GM12873 (cell line): ENCODE measurements around the gene ATOH7.

Experiments used
- TF ChIP-seq, protein P1 (sequence below): IDR thresholded peaks from 2 replicates; pipeline ENCODE4 v1.5.1; 2012; ENCODE audit warnings: low read depth, mild to moderate bottlenecking, moderate library complexity, low read length, control low read depth; ENCODE audit not compliant: insufficient read depth; ENCODE audit errors: missing control alignments

ATOH7 gene

DNA sequence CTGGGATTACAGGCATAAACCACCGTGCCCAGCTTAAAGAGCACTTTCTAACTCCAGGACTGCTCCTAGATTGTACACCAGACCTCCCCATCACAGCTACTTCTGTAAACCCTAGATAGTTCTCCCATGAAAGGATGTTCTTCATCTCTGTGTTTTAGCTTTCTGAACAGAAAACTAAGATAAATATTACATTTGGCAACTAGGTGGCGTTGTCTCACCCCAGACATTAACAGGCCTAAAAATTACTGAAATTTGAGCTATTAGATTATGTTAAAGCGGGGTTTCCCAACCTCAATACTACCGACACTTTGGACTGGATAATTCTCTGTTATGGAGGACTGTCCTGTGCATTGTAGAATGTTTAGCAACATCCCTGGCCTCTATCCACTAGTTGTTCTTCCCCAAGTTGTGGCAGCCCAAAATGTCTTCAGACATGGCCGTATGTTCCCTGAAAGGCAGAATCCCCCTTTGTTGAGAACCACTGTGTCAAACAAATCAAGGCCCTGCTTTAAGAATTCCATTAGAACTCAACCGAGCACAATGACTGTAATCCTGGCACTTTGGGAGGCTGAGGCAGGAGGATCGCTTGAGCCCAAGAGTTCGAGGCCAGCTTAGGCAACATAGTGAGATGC lies 19.1 kb downstream of the ATOH7 start:
- TF ChIP-seq, protein P1, sequence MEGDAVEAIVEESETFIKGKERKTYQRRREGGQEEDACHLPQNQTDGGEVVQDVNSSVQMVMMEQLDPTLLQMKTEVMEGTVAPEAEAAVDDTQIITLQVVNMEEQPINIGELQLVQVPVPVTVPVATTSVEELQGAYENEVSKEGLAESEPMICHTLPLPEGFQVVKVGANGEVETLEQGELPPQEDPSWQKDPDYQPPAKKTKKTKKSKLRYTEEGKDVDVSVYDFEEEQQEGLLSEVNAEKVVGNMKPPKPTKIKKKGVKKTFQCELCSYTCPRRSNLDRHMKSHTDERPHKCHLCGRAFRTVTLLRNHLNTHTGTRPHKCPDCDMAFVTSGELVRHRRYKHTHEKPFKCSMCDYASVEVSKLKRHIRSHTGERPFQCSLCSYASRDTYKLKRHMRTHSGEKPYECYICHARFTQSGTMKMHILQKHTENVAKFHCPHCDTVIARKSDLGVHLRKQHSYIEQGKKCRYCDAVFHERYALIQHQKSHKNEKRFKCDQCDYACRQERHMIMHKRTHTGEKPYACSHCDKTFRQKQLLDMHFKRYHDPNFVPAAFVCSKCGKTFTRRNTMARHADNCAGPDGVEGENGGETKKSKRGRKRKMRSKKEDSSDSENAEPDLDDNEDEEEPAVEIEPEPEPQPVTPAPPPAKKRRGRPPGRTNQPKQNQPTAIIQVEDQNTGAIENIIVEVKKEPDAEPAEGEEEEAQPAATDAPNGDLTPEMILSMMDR = peak; percentile 57

DNA sequence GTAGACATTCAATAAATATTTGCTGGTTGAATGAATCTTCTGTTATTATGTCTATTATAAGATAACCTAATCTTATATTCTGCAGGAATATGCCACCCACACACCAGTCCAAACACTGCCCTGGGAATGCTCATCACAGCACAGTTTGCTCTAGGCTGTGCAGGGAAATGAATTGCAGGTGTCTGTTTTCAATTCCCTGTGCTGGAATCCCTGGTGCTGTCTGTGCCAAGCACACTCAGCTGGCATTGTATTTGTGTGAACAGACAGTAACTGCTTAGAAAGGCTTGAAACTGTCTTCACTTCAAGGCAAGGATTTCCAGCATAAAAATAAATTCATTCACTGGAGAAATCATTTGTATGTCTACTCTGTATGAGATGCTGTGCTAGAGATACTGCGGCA lies 20.2 kb downstream of the ATOH7 start:
- TF ChIP-seq, protein P1 = no peak

DNA sequence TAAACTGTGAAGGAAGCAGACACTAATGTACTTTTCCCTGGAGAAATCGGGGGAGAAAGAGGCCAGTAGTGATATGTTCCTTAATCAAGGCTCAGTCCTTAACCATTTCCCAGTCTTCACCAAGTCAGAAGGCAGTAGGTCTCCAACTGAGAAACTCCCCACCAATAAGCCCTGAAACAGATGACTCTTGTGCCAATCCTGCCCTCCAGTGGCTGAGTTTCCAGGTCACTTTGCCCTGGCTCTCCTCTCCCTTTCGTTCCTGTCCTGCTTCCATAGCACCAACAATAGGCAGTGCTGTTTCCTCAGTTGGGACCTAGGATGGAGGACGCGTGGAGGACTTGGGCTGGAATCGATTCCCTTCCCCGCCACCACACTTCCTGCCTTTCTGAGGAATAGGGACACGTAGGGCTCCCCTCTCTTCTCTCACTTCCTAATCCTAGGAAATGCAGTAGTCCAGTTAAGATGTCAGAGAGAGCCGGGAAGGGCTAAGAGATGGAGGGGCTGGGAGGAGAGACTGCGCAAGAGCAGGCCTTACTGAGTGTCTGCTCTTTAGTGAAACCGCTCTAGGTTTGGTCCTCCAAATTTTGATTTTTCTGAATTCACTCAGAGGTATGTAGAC lies 23.4 kb downstream of the ATOH7 start:
- TF ChIP-seq, protein P1 = peak; percentile 63

DNA sequence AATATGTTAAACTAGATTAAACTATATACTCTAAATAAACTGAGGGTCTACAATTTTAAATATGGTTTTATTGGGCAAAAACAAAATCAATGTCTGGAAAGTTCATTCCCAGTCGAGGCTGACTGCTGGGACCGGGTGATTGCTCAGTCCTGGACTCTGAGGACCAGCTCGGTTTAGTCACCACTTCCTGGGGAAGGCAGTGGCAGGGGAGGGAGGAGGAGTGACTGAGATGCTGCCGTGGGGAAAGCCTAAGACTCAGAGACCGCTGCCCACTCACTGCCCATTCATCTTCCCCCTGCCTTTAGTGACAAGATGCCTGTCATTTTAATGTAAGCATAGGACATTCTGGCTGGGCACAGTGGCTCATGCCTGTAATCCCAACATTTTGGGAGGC lies 29.0 kb downstream of the ATOH7 start:
- TF ChIP-seq, protein P1 = no peak

DNA sequence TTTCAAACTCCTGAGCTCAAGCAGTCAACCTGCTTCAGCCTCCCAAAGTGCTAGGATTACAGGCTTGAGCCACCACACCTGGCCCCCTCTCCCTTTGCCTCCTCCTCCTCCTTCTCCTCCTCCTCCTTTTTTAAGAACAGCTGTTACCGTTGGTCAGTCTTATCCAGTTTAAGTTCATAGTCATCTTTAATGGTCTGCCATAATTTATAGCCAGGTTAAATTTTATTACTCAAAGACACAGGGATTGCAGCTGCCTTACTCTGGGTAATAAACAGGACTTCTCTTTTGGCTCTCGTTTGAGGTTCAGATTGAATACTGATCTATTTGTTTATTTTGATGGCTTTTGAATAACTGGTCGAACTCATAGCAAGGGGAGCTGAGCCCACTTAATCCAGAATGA lies 35.2 kb downstream of the ATOH7 start:
- TF ChIP-seq, protein P1 = no peak

DNA sequence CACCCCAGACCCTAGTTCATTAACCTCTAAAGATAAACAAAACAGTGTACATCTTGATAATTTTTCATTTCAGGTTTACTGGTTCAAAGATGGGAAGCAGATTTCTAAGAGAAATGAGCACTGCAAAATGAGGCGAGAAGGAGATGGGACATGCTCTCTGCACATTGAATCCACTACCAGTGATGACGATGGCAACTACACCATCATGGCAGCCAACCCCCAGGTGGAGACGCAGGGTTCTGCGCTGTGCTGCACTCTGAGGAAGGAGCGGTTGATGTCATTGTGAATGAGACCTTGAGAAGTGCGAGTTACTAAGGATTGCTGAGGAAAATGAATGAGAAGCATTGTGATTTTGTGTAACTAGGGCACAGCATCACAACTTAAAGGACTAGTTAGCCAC lies 37.6 kb downstream of the ATOH7 start:
- TF ChIP-seq, protein P1 = no peak

DNA sequence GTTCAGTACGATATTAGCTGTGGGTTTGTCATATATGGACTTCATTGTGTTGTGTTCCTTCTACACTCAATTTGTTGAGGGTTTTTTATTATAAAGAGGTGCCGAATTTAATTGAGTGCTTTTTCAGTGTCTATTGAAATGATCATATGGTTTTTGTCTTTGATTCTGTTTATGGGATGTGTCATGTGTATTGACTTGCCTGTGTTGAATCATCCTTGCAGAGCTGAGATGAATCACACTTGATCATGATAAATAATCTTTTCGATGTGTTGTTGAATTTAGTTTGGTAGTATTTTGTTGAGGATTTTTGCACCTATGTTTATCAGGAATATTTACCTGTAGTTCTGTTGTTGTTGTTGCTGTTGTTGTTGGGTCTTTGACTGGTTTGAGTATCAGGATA lies 39.8 kb downstream of the ATOH7 start:
- TF ChIP-seq, protein P1 = no peak
